ENCODE data around the gene C21orf58.

GRCh38 chr21:46286648-46287002, 37.0 kb downstream of the C21orf58 start:
- TF ChIP-seq POLR2A (IDR thresholded peaks at IDR 0.05): no peak
- TF ChIP-seq, protein P1, sequence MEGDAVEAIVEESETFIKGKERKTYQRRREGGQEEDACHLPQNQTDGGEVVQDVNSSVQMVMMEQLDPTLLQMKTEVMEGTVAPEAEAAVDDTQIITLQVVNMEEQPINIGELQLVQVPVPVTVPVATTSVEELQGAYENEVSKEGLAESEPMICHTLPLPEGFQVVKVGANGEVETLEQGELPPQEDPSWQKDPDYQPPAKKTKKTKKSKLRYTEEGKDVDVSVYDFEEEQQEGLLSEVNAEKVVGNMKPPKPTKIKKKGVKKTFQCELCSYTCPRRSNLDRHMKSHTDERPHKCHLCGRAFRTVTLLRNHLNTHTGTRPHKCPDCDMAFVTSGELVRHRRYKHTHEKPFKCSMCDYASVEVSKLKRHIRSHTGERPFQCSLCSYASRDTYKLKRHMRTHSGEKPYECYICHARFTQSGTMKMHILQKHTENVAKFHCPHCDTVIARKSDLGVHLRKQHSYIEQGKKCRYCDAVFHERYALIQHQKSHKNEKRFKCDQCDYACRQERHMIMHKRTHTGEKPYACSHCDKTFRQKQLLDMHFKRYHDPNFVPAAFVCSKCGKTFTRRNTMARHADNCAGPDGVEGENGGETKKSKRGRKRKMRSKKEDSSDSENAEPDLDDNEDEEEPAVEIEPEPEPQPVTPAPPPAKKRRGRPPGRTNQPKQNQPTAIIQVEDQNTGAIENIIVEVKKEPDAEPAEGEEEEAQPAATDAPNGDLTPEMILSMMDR (IDR thresholded peaks at IDR 0.05): no peak
